ENCODE results near the gene AFAP1.

Gene AFAP1

GRCh38 chr4:7823416-7823824, 116.2 kb downstream of the AFAP1 start:
- no peak overlapping the region for H3K9ac ChIP-seq
- no peak overlapping the region for H3K27ac ChIP-seq
- no peaks in the 10 kb centered on the region for H3K36me3 ChIP-seq (ENCODE audit: insufficient read depth)
- no peaks in the 10 kb centered on the region for H3K4me1 ChIP-seq (ENCODE audit: low read depth, poor library complexity, severe bottlenecking)
- TF ChIP-seq, protein P1, sequence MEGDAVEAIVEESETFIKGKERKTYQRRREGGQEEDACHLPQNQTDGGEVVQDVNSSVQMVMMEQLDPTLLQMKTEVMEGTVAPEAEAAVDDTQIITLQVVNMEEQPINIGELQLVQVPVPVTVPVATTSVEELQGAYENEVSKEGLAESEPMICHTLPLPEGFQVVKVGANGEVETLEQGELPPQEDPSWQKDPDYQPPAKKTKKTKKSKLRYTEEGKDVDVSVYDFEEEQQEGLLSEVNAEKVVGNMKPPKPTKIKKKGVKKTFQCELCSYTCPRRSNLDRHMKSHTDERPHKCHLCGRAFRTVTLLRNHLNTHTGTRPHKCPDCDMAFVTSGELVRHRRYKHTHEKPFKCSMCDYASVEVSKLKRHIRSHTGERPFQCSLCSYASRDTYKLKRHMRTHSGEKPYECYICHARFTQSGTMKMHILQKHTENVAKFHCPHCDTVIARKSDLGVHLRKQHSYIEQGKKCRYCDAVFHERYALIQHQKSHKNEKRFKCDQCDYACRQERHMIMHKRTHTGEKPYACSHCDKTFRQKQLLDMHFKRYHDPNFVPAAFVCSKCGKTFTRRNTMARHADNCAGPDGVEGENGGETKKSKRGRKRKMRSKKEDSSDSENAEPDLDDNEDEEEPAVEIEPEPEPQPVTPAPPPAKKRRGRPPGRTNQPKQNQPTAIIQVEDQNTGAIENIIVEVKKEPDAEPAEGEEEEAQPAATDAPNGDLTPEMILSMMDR (conservative IDR thresholded peaks at IDR 0.05; ENCODE audit: low read depth, low read length) = no peak
- no peak overlapping the region for H2AFZ ChIP-seq (ENCODE audit: low read depth)
- H3K4me3 ChIP-seq (IDR thresholded peaks at IDR 0.05; ENCODE audit: insufficient read depth, low read depth, low read length) = no peak overlapping the region
- no peaks in the 10 kb centered on the region for H4K20me1 ChIP-seq (ENCODE audit: insufficient read depth)
- H3K27me3 ChIP-seq (ENCODE audit: insufficient read depth, low read depth) = no peaks in the 10 kb centered on the region
- H3K79me2 ChIP-seq (ENCODE audit: insufficient read depth, low read depth) = no peaks in the 10 kb centered on the region
- no peak overlapping the region for H3K4me2 ChIP-seq

GRCh38 chr4:7822877-7823276, 116.8 kb downstream of the AFAP1 start:
- no peak overlapping the region for H3K9ac ChIP-seq
- H3K36me3 ChIP-seq (ENCODE audit: insufficient read depth) = no peaks in the 10 kb centered on the region
- H3K4me1 ChIP-seq (ENCODE audit: low read depth, poor library complexity, severe bottlenecking) = no peaks in the 10 kb centered on the region
- no peak overlapping the region for H3K27ac ChIP-seq
- no peaks in the 10 kb centered on the region for H3K79me2 ChIP-seq (ENCODE audit: insufficient read depth, low read depth)
- no peaks in the 10 kb centered on the region for H4K20me1 ChIP-seq (ENCODE audit: insufficient read depth)
- H3K27me3 ChIP-seq (ENCODE audit: insufficient read depth, low read depth) = no peaks in the 10 kb centered on the region
- H2AFZ ChIP-seq (ENCODE audit: low read depth) = no peak overlapping the region
- TF ChIP-seq, protein P1 (conservative IDR thresholded peaks at IDR 0.05; ENCODE audit: low read depth, low read length) = no peak
- H3K4me2 ChIP-seq = no peak overlapping the region
- no peak overlapping the region for H3K4me3 ChIP-seq (IDR thresholded peaks at IDR 0.05; ENCODE audit: insufficient read depth, low read depth, low read length)

DNA sequence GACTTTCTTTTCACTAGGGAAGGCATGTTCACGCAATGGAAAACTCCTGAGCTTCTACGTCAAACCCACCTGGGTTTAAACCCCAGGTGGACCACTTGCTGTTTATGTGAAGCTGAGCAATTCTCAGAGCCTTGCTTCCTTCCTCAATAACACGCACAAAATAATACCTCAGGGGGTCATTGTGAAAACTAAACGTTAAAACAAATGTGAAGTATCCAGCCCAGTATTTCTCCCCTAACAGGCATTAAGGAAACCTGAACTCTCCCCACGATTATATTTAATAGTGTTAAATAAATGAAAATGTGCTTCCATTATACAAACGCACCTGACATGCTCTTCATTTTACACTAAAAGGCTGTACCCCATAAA, 117.5 kb downstream of the AFAP1 start:
- Histone ChIP-seq H3K4me1 (ENCODE audit: low read depth, poor library complexity, severe bottlenecking) (no peaks in the 10 kb centered on the region), H3K4me2 (no peak overlapping the region), H3K27me3 (ENCODE audit: insufficient read depth, low read depth) (no peaks in the 10 kb centered on the region), H3K36me3 (ENCODE audit: insufficient read depth) (no peaks in the 10 kb centered on the region), H3K9ac (no peak overlapping the region), H4K20me1 (ENCODE audit: insufficient read depth) (no peaks in the 10 kb centered on the region), H3K27ac (no peak overlapping the region), H3K4me3 (IDR thresholded peaks at IDR 0.05; ENCODE audit: insufficient read depth, low read depth, low read length) (no peak overlapping the region), H2AFZ (ENCODE audit: low read depth) (no peak overlapping the region), H3K79me2 (ENCODE audit: insufficient read depth, low read depth) (no peaks in the 10 kb centered on the region)
- TF ChIP-seq, protein P1 (conservative IDR thresholded peaks at IDR 0.05; ENCODE audit: low read depth, low read length) = no peak

- Histone ChIP-seq H3K9ac (no peak overlapping the region), H3K27me3 (ENCODE audit: insufficient read depth, low read depth) (no peaks in the 10 kb centered on the region), H4K20me1 (ENCODE audit: insufficient read depth) (no peaks in the 10 kb centered on the region), H3K4me3 (IDR thresholded peaks at IDR 0.05; ENCODE audit: insufficient read depth, low read depth, low read length) (no peak overlapping the region), H3K36me3 (ENCODE audit: insufficient read depth) (no peaks in the 10 kb centered on the region), H3K27ac (no peak overlapping the region), H3K79me2 (ENCODE audit: insufficient read depth, low read depth) (no peaks in the 10 kb centered on the region), H3K4me1 (ENCODE audit: low read depth, poor library complexity, severe bottlenecking) (no peaks in the 10 kb centered on the region), H3K4me2 (no peak overlapping the region), H2AFZ (ENCODE audit: low read depth) (no peak overlapping the region)
- TF ChIP-seq, protein P1 (conservative IDR thresholded peaks at IDR 0.05; ENCODE audit: low read depth, low read length) = no peak
Observed at GRCh38 chr4:7821245-7822136, 118.2 kb downstream of the AFAP1 start.
